Skin epidermis (tissue), 12 donors: ENCODE results near the gene PCDHGA6.
A peak's percentile ranks its signal among the peaks of the same experiment; 100 is the strongest.
"Not testable (repeated sequence)": the region's sequence is repeated elsewhere in the genome, so short reads cannot be mapped to it uniquely, and the experiment has no call there.

Experiments
- H3K27ac ChIP-seq, 21 experiments: fragments of 200-600 bp; sonication (generic) in 11 of 21; one replicate each; pipeline ENCODE4 v1.5.0; 2020; ENCODE audit warnings: mild to moderate bottlenecking in 3 of 21, inconsistent platforms in 2 of 21, moderate library complexity in 2 of 21
- H3K4me3 ChIP-seq, 7 experiments: fragments of 200-600 bp; sonication (generic) in 2 of 7; one replicate each; pipeline ENCODE4 v1.5.0; 2020; ENCODE audit warnings: inconsistent platforms in 2 of 7, mild to moderate bottlenecking in 2 of 7, moderate library complexity in 1 of 7

Gene PCDHGA6

GRCh38 chr5:141356950-141357349 is 16.7 kb upstream of the PCDHGA6 start:
- no peak overlapping the region for H3K4me3 ChIP-seq
- no peak overlapping the region for H3K27ac ChIP-seq

- H3K4me3 ChIP-seq, result peak within 1 kb of the TSS in 4 of 7 experiments; percentile 9 to 24 (median 16)
- H3K27ac ChIP-seq, result no peak within 1 kb of the TSS
Observed at GRCh38 chr5:141359790-141360426, 13.8 kb upstream of the PCDHGA6 start, which contains the start of gene PCDHGB2. Gene PCDHGB2, plus strand, starts transcription at chr5:141359994. Its CDS starts 142 bp downstream, at chr5:141360136.

- no peak overlapping the region for H3K27ac ChIP-seq
- no peak overlapping the region for H3K4me3 ChIP-seq
Observed at GRCh38 chr5:141360685-141361084, 13.0 kb upstream of the PCDHGA6 start.

GRCh38 chr5:141362719-141363118 is 11.0 kb upstream of the PCDHGA6 start:
- no peak overlapping the region for H3K4me3 ChIP-seq
- H3K27ac ChIP-seq, result no peak overlapping the region

GRCh38 chr5:141363952-141364660 is 9.6 kb upstream of the PCDHGA6 start, which contains the start of gene PCDHGA5:
Gene PCDHGA5, plus strand, starts transcription at chr5:141364162. Its CDS starts 169 bp downstream, at chr5:141364331.
- H3K27ac ChIP-seq, result no peak within 1 kb of the TSS
- no peak within 1 kb of the TSS for H3K4me3 ChIP-seq

- Histone ChIP-seq H3K27ac (no peak overlapping the region), H3K4me3 (no peak overlapping the region)
Observed at GRCh38 chr5:141366016-141366896, 7.4 kb upstream of the PCDHGA6 start.

- H3K27ac ChIP-seq, result no peak within 1 kb of the TSS
- peak within 1 kb of the TSS in 1 of 7 experiments; percentile 5 for H3K4me3 ChIP-seq
Observed at GRCh38 chr5:141369994-141370848, 3.5 kb upstream of the PCDHGA6 start, which contains the start of gene PCDHGB3. Gene PCDHGB3, plus strand, starts transcription at chr5:141370242. Its CDS starts 153 bp downstream, at chr5:141370395.

- H3K4me3 ChIP-seq, result no peak overlapping the region
- no peak overlapping the region for H3K27ac ChIP-seq
Observed at GRCh38 chr5:141371572-141372475, 1.9 kb upstream of the PCDHGA6 start.

- H3K4me3 ChIP-seq, result no peak overlapping the region
- no peak overlapping the region for H3K27ac ChIP-seq
Observed at GRCh38 chr5:141374627-141375026, 936 bp downstream of the PCDHGA6 start.

- not testable (repeated sequence) for H3K4me3 ChIP-seq, H3K27ac ChIP-seq
Observed at GRCh38 chr5:141375444-141376155, 1.9 kb downstream of the PCDHGA6 start.

GRCh38 chr5:141382469-141383294 is 9.0 kb downstream of the PCDHGA6 start, which contains the start of gene PCDHGA7:
Gene PCDHGA7, plus strand, starts transcription at chr5:141382742. Its CDS starts 158 bp downstream, at chr5:141382900.
- H3K27ac ChIP-seq, result no peak within 1 kb of the TSS
- H3K4me3 ChIP-seq, result peak within 1 kb of the TSS in 4 of 7 experiments; percentile 10 to 30 (median 14)

- H3K4me3 ChIP-seq, result peak overlapping the region in 2 of 7 experiments; percentile 10 to 30
- H3K27ac ChIP-seq, result no peak overlapping the region
Observed at GRCh38 chr5:141383345-141383744, 9.7 kb downstream of the PCDHGA6 start.

- Histone ChIP-seq H3K27ac (no peak overlapping the region), H3K4me3 (no peak overlapping the region)
Observed at GRCh38 chr5:141384471-141385267, 11.0 kb downstream of the PCDHGA6 start.

- H3K4me3 ChIP-seq, H3K27ac ChIP-seq: not testable (repeated sequence)
Observed at GRCh38 chr5:141387557-141388311, 14.0 kb downstream of the PCDHGA6 start, which contains the start of gene PCDHGB4. Gene PCDHGB4, plus strand, starts transcription at chr5:141387698. Its CDS starts 187 bp downstream, at chr5:141387885.

GRCh38 chr5:141388661-141389060 is 15.0 kb downstream of the PCDHGA6 start:
- H3K4me3 ChIP-seq, result no peak overlapping the region
- H3K27ac ChIP-seq, result no peak overlapping the region
